Hepatocyte (in vitro differentiated cells): Measurements from ENCODE around the gene CCDC188. TPM values are rescaled to one million over a fixed set of nuclear protein-coding genes. Genes with fewer than 3 reads are reported as not detected.

ENCODE experiments used
- DNase-seq: peaks from one replicate; pipeline ENCODE4 v3.0.0-alpha.2; 2016; ENCODE audit warnings: low spot score
- H2AFZ ChIP-seq: fragments of 200-600 bp; sonication (generic); 2 replicates; pipeline ENCODE4 v1.6.0; 2016; ENCODE audit warnings: antibody characterized with exemption, mild to moderate bottlenecking
- H3K27ac ChIP-seq: fragments of 200-600 bp; sonication (generic); 2 replicates; pipeline ENCODE4 v1.5.1; 2016; ENCODE audit warnings: mild to moderate bottlenecking
- H3K27me3 ChIP-seq: fragments of 200-600 bp; sonication (generic); 2 replicates; pipeline ENCODE4 v1.6.1; 2016
- H3K36me3 ChIP-seq: fragments of 200-600 bp; sonication (generic); replicated peaks from 2 replicates; pipeline ENCODE4 v1.5.1; 2016; ENCODE audit warnings: low read depth; ENCODE audit not compliant: insufficient read depth
- H3K4me1 ChIP-seq: fragments of 200-600 bp; sonication (generic); 2 replicates; pipeline ENCODE4 v1.5.1; 2016; ENCODE audit warnings: mild to moderate bottlenecking, moderate library complexity; ENCODE audit not compliant: insufficient read depth
- H3K4me2 ChIP-seq: fragments of 200-600 bp; sonication (generic); 2 replicates; pipeline ENCODE4 v1.6.0; 2016
- H3K4me3 ChIP-seq: fragments of 200-600 bp; sonication (generic); 2 replicates; pipeline ENCODE4 v1.5.1; 2016; ENCODE audit warnings: mild to moderate bottlenecking
- H3K79me2 ChIP-seq: fragments of 200-600 bp; sonication (generic); 2 replicates; pipeline ENCODE4 v1.6.0; 2017; ENCODE audit warnings: mild to moderate bottlenecking
- H3K9me2 ChIP-seq: fragments of 200-600 bp; sonication (generic); replicated peaks from 2 replicates; pipeline ENCODE4 v1.6.0; 2017; ENCODE audit warnings: mild to moderate bottlenecking; ENCODE audit not compliant: insufficient read depth
- H3K9me3 ChIP-seq: fragments of 200-600 bp; sonication (generic); 2 replicates; pipeline ENCODE4 v1.5.1; 2016; ENCODE audit warnings: low read depth, mild to moderate bottlenecking
- H4K20me1 ChIP-seq: fragments of 200-600 bp; sonication (generic); 2 replicates; pipeline ENCODE4 v1.6.0; 2016; ENCODE audit warnings: mild to moderate bottlenecking; ENCODE audit not compliant: insufficient read depth, poor library complexity, severe bottlenecking
- EZH2 ChIP-seq: fragments of 200-600 bp; sonication (generic); IDR thresholded peaks from 2 replicates; pipeline ENCODE4 v1.6.1; 2016; ENCODE audit warnings: antibody characterized with exemption, mild to moderate bottlenecking, borderline replicate concordance
- EZH2phosphoT487 ChIP-seq: fragments of 200-600 bp; sonication (generic); IDR thresholded peaks from one replicate; pipeline ENCODE4 v1.6.1; 2018; ENCODE audit warnings: antibody characterized with exemption, mild to moderate bottlenecking, low read depth, moderate library complexity; ENCODE audit not compliant: unreplicated experiment, severe bottlenecking
- WGBS: methylation state at CpG from one replicate; pipeline ENCODE4 v1.1.6; 2016; ENCODE audit warnings: low lambda C conversion rate; ENCODE audit errors: missing lambda C conversion rate; 5-methylcytosine and 5-hydroxymethylcytosine counted together
- polyA plus RNA-seq: library from polyadenylated mRNA; unstranded; fragments of >200 nt; fragmentation: Nextera tagmentation; extraction: Ambion mirVana; gene quantifications from 2 replicates; pipeline ENCODE4 v1.2.1, GENCODE V29; 2016
- total RNA-seq: library from RNA; depleted of rRNA; stranded (reverse); fragments of >200 nt; gene quantifications from 2 replicates; pipeline ENCODE4 v1.2.3, GENCODE V29; 2014
- TF ChIP-seq, protein P1 (sequence below): fragments of 200-600 bp; sonication (generic); IDR thresholded peaks from 2 replicates; pipeline ENCODE4 v1.5.1; 2016; ENCODE audit warnings: antibody characterized with exemption, mild to moderate bottlenecking; ENCODE audit not compliant: poor library complexity

The CCDC188 gene
- total and polyA plus RNA-seq, 2 experiments from 2014 or later = not detected

DNA sequence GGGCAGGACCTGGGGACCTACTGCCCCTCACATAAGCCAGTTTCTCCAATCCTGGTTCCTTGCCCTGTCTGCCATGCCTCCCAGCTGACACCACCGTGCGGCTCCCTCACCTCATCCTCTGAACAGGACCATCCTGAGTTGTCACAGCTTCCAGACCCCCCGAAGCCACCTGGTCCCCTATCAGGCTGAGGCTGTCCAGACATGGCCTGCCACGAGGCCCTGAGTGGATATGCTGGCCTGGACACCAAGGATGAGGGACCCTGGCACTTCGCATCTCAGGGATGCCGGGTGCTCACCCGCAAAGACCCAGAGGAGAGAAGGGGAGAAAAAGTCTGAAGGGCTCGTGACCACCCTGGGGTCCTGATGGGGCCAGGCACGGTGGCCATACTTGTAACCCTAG lies 15.8 kb upstream of the CCDC188 start:
- WGBS = 83% methylated on average over 9 of the region's 9 CpGs
- H4K20me1 ChIP-seq = no peaks in the 10 kb centered on the region
- H3K36me3 ChIP-seq = no peaks in the 10 kb centered on the region
- H3K4me1 ChIP-seq = no peaks in the 10 kb centered on the region
- DNase-seq = no peak
- H3K27me3 ChIP-seq = no peaks in the 10 kb centered on the region
- H3K79me2 ChIP-seq = no peaks in the 10 kb centered on the region
- no peak overlapping the region for H3K4me2 ChIP-seq
- no peak overlapping the region for H3K4me3 ChIP-seq
- TF ChIP-seq EZH2 (no peak), EZH2phosphoT487 (no peak)
- TF ChIP-seq, protein P1, sequence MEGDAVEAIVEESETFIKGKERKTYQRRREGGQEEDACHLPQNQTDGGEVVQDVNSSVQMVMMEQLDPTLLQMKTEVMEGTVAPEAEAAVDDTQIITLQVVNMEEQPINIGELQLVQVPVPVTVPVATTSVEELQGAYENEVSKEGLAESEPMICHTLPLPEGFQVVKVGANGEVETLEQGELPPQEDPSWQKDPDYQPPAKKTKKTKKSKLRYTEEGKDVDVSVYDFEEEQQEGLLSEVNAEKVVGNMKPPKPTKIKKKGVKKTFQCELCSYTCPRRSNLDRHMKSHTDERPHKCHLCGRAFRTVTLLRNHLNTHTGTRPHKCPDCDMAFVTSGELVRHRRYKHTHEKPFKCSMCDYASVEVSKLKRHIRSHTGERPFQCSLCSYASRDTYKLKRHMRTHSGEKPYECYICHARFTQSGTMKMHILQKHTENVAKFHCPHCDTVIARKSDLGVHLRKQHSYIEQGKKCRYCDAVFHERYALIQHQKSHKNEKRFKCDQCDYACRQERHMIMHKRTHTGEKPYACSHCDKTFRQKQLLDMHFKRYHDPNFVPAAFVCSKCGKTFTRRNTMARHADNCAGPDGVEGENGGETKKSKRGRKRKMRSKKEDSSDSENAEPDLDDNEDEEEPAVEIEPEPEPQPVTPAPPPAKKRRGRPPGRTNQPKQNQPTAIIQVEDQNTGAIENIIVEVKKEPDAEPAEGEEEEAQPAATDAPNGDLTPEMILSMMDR = no peak
- H3K9me3 ChIP-seq = no peaks in the 10 kb centered on the region
- no peaks in the 10 kb centered on the region for H3K9me2 ChIP-seq
- H3K27ac ChIP-seq = no peak overlapping the region
- no peak overlapping the region for H2AFZ ChIP-seq

DNA sequence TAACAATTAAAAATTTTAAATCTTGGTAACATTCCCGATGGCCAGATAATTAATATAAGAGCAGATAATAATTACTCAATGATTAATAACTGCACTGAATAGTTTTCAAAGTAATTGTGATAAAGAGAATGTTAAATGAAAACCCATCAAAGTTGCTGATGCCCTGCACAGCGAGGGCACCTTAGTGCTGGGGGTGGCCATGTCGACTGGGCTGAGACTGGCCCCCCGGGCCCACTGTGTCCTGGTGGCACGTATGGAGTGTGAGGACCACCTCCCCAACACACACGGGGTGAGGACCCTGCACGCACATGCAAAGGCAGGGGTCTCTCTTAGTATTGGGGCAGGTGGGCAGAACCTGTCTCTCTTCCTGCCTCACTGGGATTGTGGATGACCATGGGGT lies 15.1 kb upstream of the CCDC188 start:
- Histone ChIP-seq H4K20me1 (no peaks in the 10 kb centered on the region), H3K4me2 (no peak overlapping the region), H3K4me3 (no peak overlapping the region), H3K9me2 (no peaks in the 10 kb centered on the region), H3K27me3 (no peaks in the 10 kb centered on the region), H2AFZ (no peak overlapping the region), H3K36me3 (no peaks in the 10 kb centered on the region), H3K9me3 (no peaks in the 10 kb centered on the region), H3K27ac (no peak overlapping the region), H3K79me2 (no peaks in the 10 kb centered on the region), H3K4me1 (no peaks in the 10 kb centered on the region)
- no peak for DNase-seq
- 88% methylated on average over 7 of the region's 7 CpGs for WGBS
- no peak for TF ChIP-seq EZH2
- no peak for TF ChIP-seq EZH2phosphoT487
- TF ChIP-seq, protein P1 = no peak

DNA sequence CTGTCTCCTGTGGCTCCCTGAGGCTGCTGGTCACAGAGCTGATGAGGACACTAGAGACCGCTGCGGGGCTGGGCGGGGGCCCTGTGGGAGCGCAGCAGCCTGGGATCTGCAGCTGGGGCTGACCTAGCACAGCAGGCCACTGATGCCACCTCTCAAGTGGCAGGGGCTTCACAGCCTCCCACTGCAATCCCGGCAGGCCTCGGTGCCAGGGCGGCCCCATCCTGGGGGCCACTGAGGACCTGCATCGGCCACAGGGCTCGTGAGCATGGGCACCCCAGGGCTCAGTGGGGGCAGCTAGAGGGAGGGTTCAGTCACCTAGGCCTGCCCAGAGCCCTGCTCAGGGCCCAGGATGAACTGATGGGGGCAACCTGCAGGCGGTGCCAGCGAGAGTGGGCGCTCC lies 14.6 kb upstream of the CCDC188 start:
- no peaks in the 10 kb centered on the region for H3K27me3 ChIP-seq
- no peaks in the 10 kb centered on the region for H3K9me2 ChIP-seq
- H4K20me1 ChIP-seq = no peaks in the 10 kb centered on the region
- no peak for DNase-seq
- H3K36me3 ChIP-seq = no peaks in the 10 kb centered on the region
- no peaks in the 10 kb centered on the region for H3K79me2 ChIP-seq
- no peak overlapping the region for H3K27ac ChIP-seq
- WGBS = 95% methylated on average over 12 of the region's 12 CpGs
- H2AFZ ChIP-seq = no peak overlapping the region
- H3K9me3 ChIP-seq = no peaks in the 10 kb centered on the region
- no peaks in the 10 kb centered on the region for H3K4me1 ChIP-seq
- TF ChIP-seq EZH2 (no peak), EZH2phosphoT487 (no peak)
- TF ChIP-seq, protein P1 = no peak
- H3K4me2 ChIP-seq = no peak overlapping the region
- no peak overlapping the region for H3K4me3 ChIP-seq

DNA sequence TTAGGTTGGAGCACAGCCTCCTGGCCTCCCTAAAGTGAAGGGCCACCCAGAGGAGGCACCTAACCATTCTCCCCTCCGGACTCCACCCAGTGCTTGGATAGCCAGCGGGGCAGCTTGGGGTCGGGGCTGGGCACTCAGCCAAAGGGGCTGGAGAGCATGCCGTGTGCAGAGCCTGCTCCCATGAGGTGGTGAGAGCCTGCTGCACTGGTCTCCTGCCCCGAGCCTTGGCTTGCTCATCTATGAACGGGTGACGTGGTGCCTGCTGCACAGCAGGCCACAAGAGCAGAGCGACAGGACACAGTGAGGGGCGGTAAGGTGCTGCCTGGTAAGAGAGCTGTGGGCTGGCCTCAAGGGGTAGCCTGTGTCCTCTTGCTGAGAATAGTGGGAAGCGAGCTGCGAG lies 14.0 kb upstream of the CCDC188 start:
- Histone ChIP-seq H3K9me2 (no peaks in the 10 kb centered on the region), H3K9me3 (no peaks in the 10 kb centered on the region), H3K27me3 (no peaks in the 10 kb centered on the region), H2AFZ (no peak overlapping the region), H3K4me2 (no peak overlapping the region), H3K79me2 (no peaks in the 10 kb centered on the region), H4K20me1 (no peaks in the 10 kb centered on the region), H3K4me3 (no peak overlapping the region), H3K27ac (no peak overlapping the region), H3K36me3 (no peaks in the 10 kb centered on the region), H3K4me1 (no peaks in the 10 kb centered on the region)
- TF ChIP-seq EZH2phosphoT487 = no peak
- TF ChIP-seq, protein P1 = no peak
- TF ChIP-seq EZH2 = no peak
- WGBS = 87% methylated on average over 10 of the region's 11 CpGs
- no peak for DNase-seq
